ENCODE measurements around the gene FKBP14. TPM values are rescaled to one million over a fixed set of nuclear protein-coding genes. Genes with fewer than 3 reads are reported as not detected.

The FKBP14 gene
- total RNA-seq, 4 donors from 2014 or later, result 1.4 to 2.4 (median 1.5) TPM

DNA sequence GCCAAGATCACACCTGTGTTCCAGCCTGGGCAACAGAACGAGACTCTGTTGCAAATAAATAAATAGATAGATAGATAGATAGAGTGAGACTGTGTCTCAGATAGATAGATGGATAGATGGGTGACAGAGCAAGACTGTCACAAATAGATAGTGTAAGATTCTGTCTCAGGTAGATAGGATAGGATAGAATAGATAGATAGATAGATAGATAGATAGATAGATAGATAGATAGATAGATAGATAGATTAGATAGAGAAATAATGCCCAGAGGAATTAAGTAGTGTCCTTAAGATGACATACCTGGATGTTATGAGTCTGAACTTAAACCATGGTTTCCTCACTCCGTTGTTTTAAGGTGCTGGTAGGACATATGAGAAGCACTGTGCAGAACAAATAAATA, 9.7 kb upstream of the FKBP14 start:
- in situ Hi-C loops (cut with MboI; ENCODE audit: low sequenced_read_pairs in 4 of 4), result no loop called here
- TF ChIP-seq POLR2A (IDR thresholded peaks at IDR 0.05), result no peak
- no peak for TF ChIP-seq CTCF (IDR thresholded peaks at IDR 0.05 in 4 of 5, conservative IDR thresholded peaks at IDR 0.05 in 1 of 5)
- H3K4me1 ChIP-seq, result peaks cover 18 to 22% of the 10 kb centered on the region in 2 donors
- H3K36me3 ChIP-seq, result no peaks in the 10 kb centered on the region
- DNase-seq (no peak), ATAC-seq (no peak)
- no peaks in the 10 kb centered on the region for H3K27me3 ChIP-seq
- H3K27ac ChIP-seq, result no peak overlapping the region
- intact Hi-C loops (cut with DNase I; ENCODE audit: low total_unique reads), result no loop called here
- no peaks in the 10 kb centered on the region for H3K9me3 ChIP-seq
- H3K4me3 ChIP-seq, result no peak overlapping the region

DNA sequence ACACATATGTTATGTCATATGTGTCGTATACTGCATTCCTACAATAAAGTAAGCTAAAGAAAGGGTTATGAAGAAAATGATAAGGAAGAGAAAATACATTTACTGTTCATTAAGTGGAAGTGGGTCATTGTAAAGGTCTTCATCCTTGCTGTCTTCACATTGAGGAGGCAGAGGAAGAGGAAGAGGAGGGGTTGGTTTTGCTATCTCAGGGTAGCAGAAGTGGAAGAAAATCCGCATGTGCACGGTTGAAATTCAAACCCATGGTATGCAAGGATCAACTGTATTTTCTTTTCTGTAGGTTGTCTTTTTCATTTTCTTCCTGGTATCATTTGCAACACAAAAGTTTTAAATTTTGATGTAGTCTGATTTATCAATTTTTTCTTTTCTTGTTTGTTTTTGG, 8.0 kb upstream of the FKBP14 start:
- Histone ChIP-seq H3K27me3 (no peaks in the 10 kb centered on the region), H3K4me1 (peaks cover 25 to 27% of the 10 kb centered on the region in 2 donors), H3K9me3 (no peaks in the 10 kb centered on the region), H3K27ac (no peak overlapping the region), H3K36me3 (no peaks in the 10 kb centered on the region), H3K4me3 (no peak overlapping the region)
- intact Hi-C loops (cut with DNase I; ENCODE audit: low total_unique reads) (no loop called here), in situ Hi-C loops (cut with MboI; ENCODE audit: low sequenced_read_pairs in 4 of 4) (no loop called here)
- DNase-seq, result no peak
- TF ChIP-seq CTCF (IDR thresholded peaks at IDR 0.05 in 4 of 5, conservative IDR thresholded peaks at IDR 0.05 in 1 of 5), result no peak
- no peak for TF ChIP-seq POLR2A (IDR thresholded peaks at IDR 0.05)
- no peak for ATAC-seq

DNA sequence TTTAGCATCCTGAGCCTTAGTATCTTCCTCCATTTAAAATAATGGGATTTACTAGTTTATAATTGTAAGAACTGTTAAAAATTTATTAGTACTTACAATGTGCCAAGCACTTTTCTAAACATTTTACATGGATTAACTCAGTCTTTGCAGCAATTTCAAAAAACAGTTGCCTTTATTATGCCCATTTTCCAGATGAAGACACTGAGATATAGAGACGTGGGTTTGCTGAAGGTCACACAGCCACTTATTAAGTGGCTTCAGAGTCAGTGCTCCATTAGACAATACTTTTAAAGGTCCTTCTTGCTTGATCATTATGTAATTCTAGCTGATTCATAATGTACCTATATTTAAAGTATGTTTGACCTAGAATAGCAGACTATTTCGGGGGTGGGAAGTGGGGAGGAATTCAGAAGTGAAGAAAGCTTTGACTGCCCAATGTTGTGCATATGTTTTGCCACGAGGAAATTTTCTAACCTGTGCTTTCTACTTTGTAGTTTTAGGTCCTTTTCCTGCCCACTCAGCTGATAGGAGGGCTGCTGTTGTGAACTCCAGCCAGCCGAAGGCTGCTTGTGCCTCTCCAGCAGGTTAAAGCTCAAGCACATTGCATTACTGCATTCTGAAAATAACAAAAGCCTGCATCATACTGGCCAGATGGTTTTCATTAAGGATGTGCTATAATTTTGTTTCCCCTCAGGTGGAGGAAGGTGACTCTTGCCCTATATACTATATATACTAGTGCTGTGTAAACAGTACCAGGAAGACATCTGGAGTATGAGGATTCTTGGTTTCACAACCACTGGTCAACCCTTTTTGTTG, 6.0 kb upstream of the FKBP14 start:
- Histone ChIP-seq H3K4me1 (peaks cover 32 to 35% of the 10 kb centered on the region in 2 donors), H3K27ac (peak overlapping the region; percentile 10 to 59 (median 48)), H3K4me3 (no peak overlapping the region), H3K27me3 (no peaks in the 10 kb centered on the region), H3K9me3 (no peaks in the 10 kb centered on the region), H3K36me3 (no peaks in the 10 kb centered on the region)
- DNase-seq (no peak), ATAC-seq (no peak)
- TF ChIP-seq CTCF (IDR thresholded peaks at IDR 0.05 in 4 of 5, conservative IDR thresholded peaks at IDR 0.05 in 1 of 5) (no peak), POLR2A (IDR thresholded peaks at IDR 0.05) (no peak)
- in situ Hi-C loops (cut with MboI; ENCODE audit: low sequenced_read_pairs in 4 of 4), result no loop called here
- intact Hi-C loops (cut with DNase I; ENCODE audit: low total_unique reads), result no loop called here

GRCh38 chr7:30029696-30030095, 3.2 kb upstream of the FKBP14 start:
- no peaks in the 10 kb centered on the region for H3K27me3 ChIP-seq
- no peaks in the 10 kb centered on the region for H3K9me3 ChIP-seq
- H3K27ac ChIP-seq, result no peak overlapping the region
- intact Hi-C loops (cut with DNase I; ENCODE audit: low total_unique reads) (loop anchor here (5.0 to 10.0 kb wide), 5 partner anchors 33 to 563 kb away; partner anchors contain the start of genes GARS1 and NOD1), in situ Hi-C loops (cut with MboI; ENCODE audit: low sequenced_read_pairs in 4 of 4) (no loop called here)
- H3K4me3 ChIP-seq, result peak overlapping the region; percentile 73 to 94 (median 89)
- peaks cover 46 to 54% of the 10 kb centered on the region in 2 donors for H3K4me1 ChIP-seq
- ATAC-seq, result no peak
- TF ChIP-seq CTCF (IDR thresholded peaks at IDR 0.05 in 4 of 5, conservative IDR thresholded peaks at IDR 0.05 in 1 of 5) (no peak), POLR2A (IDR thresholded peaks at IDR 0.05) (no peak)
- H3K36me3 ChIP-seq, result no peaks in the 10 kb centered on the region
- no peak for DNase-seq
